ENCODE results near the gene KLF1.

Gene KLF1

DNA sequence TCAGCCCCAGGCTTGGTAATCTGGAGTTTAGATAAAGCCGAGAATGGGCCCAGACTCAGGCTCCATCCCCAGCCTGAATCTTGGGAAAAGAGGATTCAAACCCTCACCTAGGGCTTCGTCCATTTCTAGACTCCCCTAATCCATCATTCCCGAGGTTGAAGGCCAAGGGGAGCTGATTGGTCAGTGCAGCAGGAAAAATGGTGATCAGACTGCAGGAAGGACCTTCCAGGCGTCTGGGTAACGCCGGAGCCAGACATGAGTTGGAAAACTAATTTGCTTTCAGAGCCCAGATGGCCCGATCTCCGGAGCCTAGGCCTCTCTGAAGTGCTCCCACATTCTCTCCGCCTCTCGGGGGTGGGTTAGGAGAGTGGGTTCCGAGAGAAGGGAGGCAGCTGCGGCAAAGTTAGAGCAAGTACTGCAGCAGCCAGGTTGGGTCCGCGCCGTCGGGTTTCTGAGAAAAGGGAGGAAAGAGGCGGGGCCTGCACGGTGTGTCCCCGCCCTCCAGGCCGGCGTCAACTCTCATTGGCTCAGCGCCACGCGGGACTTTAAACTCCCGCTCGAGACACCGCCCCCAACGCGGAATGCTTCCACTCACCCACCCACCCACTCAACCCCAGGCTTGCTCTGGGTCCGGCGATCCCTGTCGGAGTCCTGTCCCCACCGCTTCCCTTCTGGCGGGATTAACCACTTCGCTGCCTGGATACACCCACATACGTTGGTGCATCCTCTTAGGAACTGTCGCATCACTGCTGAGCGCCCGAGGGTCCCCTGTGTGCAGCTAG, 51.8 kb downstream of the KLF1 start:
- no peak for DNase-seq

DNA sequence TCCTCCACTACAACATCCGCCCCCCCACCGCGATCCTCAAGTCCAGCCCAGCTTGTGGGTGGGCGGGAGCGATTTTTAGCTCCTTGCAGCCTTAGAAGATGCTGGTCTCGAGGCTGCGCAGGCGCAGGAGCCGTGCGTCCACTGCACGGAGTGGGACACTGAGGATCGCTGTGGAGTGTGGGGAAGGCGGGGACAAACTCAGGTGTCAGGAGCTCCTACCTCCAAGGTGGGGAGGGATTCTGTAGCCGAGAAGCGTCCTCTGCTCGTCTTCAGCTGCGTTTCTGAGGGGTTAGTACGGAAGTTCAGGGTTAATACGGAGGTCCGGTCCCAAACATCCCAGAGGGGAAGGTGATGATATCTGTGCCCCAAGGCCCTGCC, 52.4 kb downstream of the KLF1 start, which contains the start of gene RTBDN:
Gene RTBDN, minus strand, starts transcription at position 14 of the 378 bp plus-strand sequence. CDS start 4,600 bp downstream, outside the sequence.
- DNase-seq: no peak

Measured in activated CD8-positive, alpha-beta memory T cell treated with anti-CD3 and anti-CD28 coated beads, Interleukin-2, amount 50 U/mL, for 48 hours (primary cell).